Mesenchymal stem cell (in vitro differentiated cells and primary cell): ENCODE results near the gene RBL2.

ENCODE experiments used
- DNase-seq: peaks from one replicate; pipeline ENCODE4 v3.0.0-alpha.2; 2013
- H2AFZ ChIP-seq: one replicate; pipeline ENCODE4 v1.6.1; 2013; ENCODE audit warnings: low read depth, mild to moderate bottlenecking, control low read depth, inconsistent platforms, low read length, moderate library complexity
- H2AK5ac ChIP-seq: 2 replicates; pipeline ENCODE4 v1.6.1; 2013; ENCODE audit warnings: low read length, moderate library complexity, mild to moderate bottlenecking, inconsistent platforms; ENCODE audit not compliant: severe bottlenecking
- H2BK120ac ChIP-seq: one replicate; pipeline ENCODE4 v1.6.1; 2013; ENCODE audit warnings: low read depth, mild to moderate bottlenecking, inconsistent platforms, low read length, moderate library complexity
- H2BK12ac ChIP-seq, 2 experiments: one replicate each; pipeline ENCODE4 v1.6.1; 2013; ENCODE audit warnings: inconsistent platforms in 2 of 2, low read length in 2 of 2, mild to moderate bottlenecking in 2 of 2, moderate library complexity in 2 of 2, control low read depth in 1 of 2
- H2BK15ac ChIP-seq: one replicate; pipeline ENCODE4 v1.6.1; 2013; ENCODE audit warnings: mild to moderate bottlenecking, low read depth, inconsistent platforms; ENCODE audit not compliant: poor library complexity, severe bottlenecking
- H2BK5ac ChIP-seq: 2 replicates; pipeline ENCODE4 v1.6.1; 2013; ENCODE audit warnings: low read depth, mild to moderate bottlenecking, low read length, control low read depth, inconsistent platforms; ENCODE audit not compliant: poor library complexity, severe bottlenecking
- H3K14ac ChIP-seq, 2 experiments: one replicate each; pipeline ENCODE4 v1.6.1; 2013; ENCODE audit warnings: inconsistent platforms in 2 of 2, low read length in 2 of 2, control low read depth in 1 of 2, mild to moderate bottlenecking in 1 of 2, moderate library complexity in 1 of 2
- H3K18ac ChIP-seq, 2 experiments: one replicate each; pipeline ENCODE4 v1.6.1; 2013; ENCODE audit warnings: inconsistent platforms in 2 of 2, low read length in 2 of 2, control low read depth in 1 of 2, low read depth in 1 of 2, mild to moderate bottlenecking in 1 of 2
- H3K23ac ChIP-seq, 2 experiments: one replicate each; pipeline ENCODE4 v1.6.1; 2013; ENCODE audit warnings: inconsistent platforms in 2 of 2, low read length in 2 of 2, mild to moderate bottlenecking in 2 of 2, moderate library complexity in 2 of 2, control low read depth in 1 of 2
- H3K27ac ChIP-seq: 2 replicates; pipeline ENCODE4 v1.5.1; 2013; ENCODE audit warnings: mild to moderate bottlenecking, moderate library complexity, low read length, control low read depth, inconsistent platforms; ENCODE audit not compliant: poor library complexity, severe bottlenecking
- H3K27me3 ChIP-seq, 2 experiments: 2 replicates each; pipeline versions ENCODE4 v1.6.1 to v1.7.0; 2013; ENCODE audit warnings: low read length in 2 of 2, mild to moderate bottlenecking in 2 of 2, moderate library complexity in 2 of 2, control low read depth in 1 of 2, inconsistent platforms in 1 of 2; ENCODE audit not compliant: control insufficient read depth in 1 of 2, insufficient read depth in 1 of 2
- H3K36me3 ChIP-seq, 2 experiments: 2 replicates each; pipeline versions ENCODE4 v1.6.1 to v1.7.0; 2013; ENCODE audit warnings: low read length in 2 of 2, control low read depth in 1 of 2, inconsistent platforms in 1 of 2, low read depth in 1 of 2, mild to moderate bottlenecking in 1 of 2; ENCODE audit not compliant: insufficient read depth in 2 of 2, control insufficient read depth in 1 of 2
- H3K4ac ChIP-seq, 2 experiments: one replicate each; pipeline ENCODE4 v1.6.1; 2013; ENCODE audit warnings: inconsistent platforms in 2 of 2, low read length in 2 of 2, mild to moderate bottlenecking in 2 of 2, moderate library complexity in 2 of 2, control low read depth in 1 of 2, low read depth in 1 of 2
- H3K4me1 ChIP-seq: 2 replicates; pipeline ENCODE4 v1.6.1; 2013; ENCODE audit warnings: low read depth, low read length, control low read depth; ENCODE audit not compliant: control insufficient read depth, insufficient read depth
- H3K4me2 ChIP-seq: 2 replicates; pipeline ENCODE4 v1.6.1; 2013; ENCODE audit warnings: low read length, mild to moderate bottlenecking, inconsistent platforms; ENCODE audit not compliant: poor library complexity, severe bottlenecking
- H3K4me3 ChIP-seq, 2 experiments: 2 replicates each; pipeline versions ENCODE4 v1.5.1 to v1.7.0; 2013; ENCODE audit warnings: low read length in 2 of 2, mild to moderate bottlenecking in 2 of 2, control low read depth in 1 of 2, low read depth in 1 of 2; ENCODE audit not compliant: insufficient read depth in 1 of 2
- H3K79me1 ChIP-seq: replicated peaks from 2 replicates; pipeline ENCODE4 v1.6.1; 2013; ENCODE audit warnings: mild to moderate bottlenecking, control low read depth, low read length, inconsistent platforms; ENCODE audit not compliant: poor library complexity, severe bottlenecking
- H3K9ac ChIP-seq: 2 replicates; pipeline ENCODE4 v1.7.0; 2013; ENCODE audit warnings: mild to moderate bottlenecking, low read length, moderate library complexity
- H3K9me3 ChIP-seq: 2 replicates; pipeline ENCODE4 v1.7.0; 2013; ENCODE audit warnings: mild to moderate bottlenecking, low read length; ENCODE audit not compliant: control insufficient read depth
- H4K8ac ChIP-seq: one replicate; pipeline ENCODE4 v1.6.1; 2013; ENCODE audit warnings: inconsistent platforms, mild to moderate bottlenecking, low read length, moderate library complexity
- H4K91ac ChIP-seq: one replicate; pipeline ENCODE4 v1.6.1; 2013; ENCODE audit warnings: mild to moderate bottlenecking, low read length, inconsistent platforms
- WGBS: methylation state at CpG from one replicate; pipeline ENCODE4 v1.1.7; 2013; ENCODE audit warnings: mixed read lengths; 5-methylcytosine and 5-hydroxymethylcytosine counted together

Gene RBL2

DNA sequence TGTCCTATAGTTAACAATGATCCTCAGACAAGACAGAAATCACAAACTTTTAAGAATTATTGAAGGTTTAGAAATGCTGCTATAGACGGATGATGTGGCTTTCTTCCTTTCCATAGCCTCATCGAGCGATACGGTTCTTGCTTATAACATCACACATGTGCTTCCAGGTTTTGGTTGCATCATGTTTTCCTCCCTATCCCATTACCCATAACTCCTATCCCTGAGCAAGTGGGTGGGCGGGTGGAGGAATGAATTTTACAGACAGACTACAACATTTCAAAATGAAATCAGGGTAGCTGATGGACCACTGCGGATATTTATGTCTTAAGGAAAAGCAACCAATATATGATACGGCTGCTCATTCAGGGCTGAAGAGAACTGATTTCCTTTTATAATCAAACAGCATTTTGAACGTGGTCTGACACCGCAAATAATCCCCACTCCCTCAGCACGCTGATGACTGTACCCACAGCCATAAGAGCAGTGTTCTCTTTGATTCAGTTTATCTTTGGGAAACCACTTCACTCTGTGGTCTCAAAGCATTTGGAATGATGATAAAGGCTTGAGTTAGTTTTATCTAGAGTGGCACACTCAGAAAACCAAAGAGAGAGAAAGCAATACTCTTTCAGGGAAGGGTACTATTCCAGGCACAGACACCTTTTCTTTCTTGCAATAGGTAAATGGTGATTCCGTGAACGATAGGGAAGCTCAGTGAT, 73.4 kb downstream of the RBL2 start:
- Histone ChIP-seq H4K8ac (no peak overlapping the region), H2AFZ (no peak overlapping the region), H2BK5ac (no peak overlapping the region), H3K9ac (peak overlapping the region; percentile 63), H4K91ac (no peak overlapping the region), H2BK12ac (no peak overlapping the region), H2BK15ac (no peak overlapping the region), H2AK5ac (no peak overlapping the region), H3K79me1 (peaks cover 2% of the 10 kb centered on the region), H3K36me3 (no peaks in the 10 kb centered on the region), H3K4me3 (no peak overlapping the region), H3K4me1 (peaks cover 9% of the 10 kb centered on the region), H3K27ac (no peak overlapping the region), H3K23ac (no peak overlapping the region), H3K4ac (no peak overlapping the region), H3K9me3 (no peaks in the 10 kb centered on the region), H2BK120ac (no peak overlapping the region), H3K27me3 (no peaks in the 10 kb centered on the region), H3K4me2 (no peak overlapping the region), H3K18ac (no peak overlapping the region), H3K14ac (no peak overlapping the region)
- WGBS = 89% methylated on average over 7 of the region's 12 CpGs
- no peak for DNase-seq

DNA sequence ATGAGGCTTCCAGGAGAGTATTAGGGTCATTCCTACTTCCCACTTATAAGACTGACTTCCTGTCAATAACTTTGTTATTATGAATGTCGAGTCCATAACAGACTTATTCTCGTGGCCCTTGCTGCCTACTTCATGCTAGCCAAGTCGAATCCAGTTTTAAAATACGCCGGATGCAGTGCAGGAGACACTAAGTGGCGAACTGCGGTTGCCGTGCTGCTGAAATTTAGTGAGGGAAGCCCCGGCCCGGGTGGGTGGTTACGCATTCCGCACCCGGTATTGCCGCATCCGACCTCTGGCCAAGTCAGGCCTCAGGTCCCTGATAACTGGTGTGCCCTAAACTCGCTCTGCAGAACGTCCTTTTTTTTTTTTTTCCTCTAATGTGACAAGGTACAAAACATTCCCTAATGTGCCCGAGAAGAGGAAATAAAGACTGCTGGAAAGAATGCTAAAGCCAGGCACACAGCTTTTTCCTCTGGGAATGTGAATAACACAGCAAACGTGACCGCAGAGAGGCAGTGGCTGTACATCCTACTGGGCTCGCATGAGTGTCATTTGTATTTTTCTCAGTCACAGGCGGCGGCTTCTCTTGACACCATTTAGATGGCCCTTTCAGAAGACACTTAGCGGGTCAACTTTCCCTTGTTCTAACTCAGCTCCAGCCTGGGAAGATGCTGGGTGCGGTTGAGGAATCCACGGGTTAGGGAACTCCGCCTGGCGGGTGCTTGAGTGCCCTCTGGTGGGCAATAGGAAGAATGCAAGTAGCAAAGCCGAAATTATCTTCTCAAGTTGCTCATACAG, 75.8 kb downstream of the RBL2 start:
- no peak overlapping the region for H3K27ac ChIP-seq
- H2BK12ac ChIP-seq = peak overlapping the region in 1 of 2 experiments; percentile 21
- no peak overlapping the region for H3K14ac ChIP-seq
- H2BK120ac ChIP-seq = no peak overlapping the region
- peak overlapping the region; percentile 62 for H3K4me2 ChIP-seq
- no peak overlapping the region for H3K4ac ChIP-seq
- H3K23ac ChIP-seq = no peak overlapping the region
- H4K91ac ChIP-seq = no peak overlapping the region
- no peak overlapping the region for H2BK5ac ChIP-seq
- H4K8ac ChIP-seq = peak overlapping the region; percentile 78
- 65% methylated on average over 27 of the region's 29 CpGs for WGBS
- no peaks in the 10 kb centered on the region for H3K36me3 ChIP-seq
- H3K79me1 ChIP-seq = no peaks in the 10 kb centered on the region
- H3K27me3 ChIP-seq = no peaks in the 10 kb centered on the region
- H3K4me1 ChIP-seq = peaks cover 3% of the 10 kb centered on the region
- H3K4me3 ChIP-seq = peak overlapping the region in 1 of 2 experiments; percentile 28
- H2AFZ ChIP-seq = peak overlapping the region; percentile 54
- H3K18ac ChIP-seq = peak overlapping the region in 1 of 2 experiments; percentile 53
- H2AK5ac ChIP-seq = no peak overlapping the region
- H3K9me3 ChIP-seq = no peaks in the 10 kb centered on the region
- peak overlapping the region; percentile 60 for H3K9ac ChIP-seq
- peak; percentile 64 for DNase-seq
- peak overlapping the region; percentile 74 for H2BK15ac ChIP-seq

DNA sequence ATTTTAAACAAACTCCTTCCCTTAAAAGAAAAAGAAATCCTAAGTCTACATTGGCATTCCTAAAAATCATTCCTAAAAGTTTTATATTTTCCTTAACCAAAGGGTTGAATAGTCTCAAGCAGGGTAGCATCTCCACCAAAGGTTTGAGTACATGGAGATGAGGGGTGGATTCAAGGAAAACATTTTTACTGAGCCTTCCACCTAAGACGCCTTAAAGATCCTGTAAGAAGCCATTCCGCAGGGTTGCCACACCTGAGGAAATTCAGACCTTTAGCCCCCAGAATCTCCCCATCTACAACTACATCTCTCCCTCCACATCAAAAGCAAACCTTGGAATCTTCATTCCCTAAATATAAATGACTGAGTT, 76.4 kb downstream of the RBL2 start:
- Histone ChIP-seq H2BK120ac (no peak overlapping the region), H3K4me2 (no peak overlapping the region), H3K18ac (no peak overlapping the region), H3K4me3 (no peak overlapping the region), H3K27me3 (no peaks in the 10 kb centered on the region), H4K8ac (no peak overlapping the region), H3K14ac (no peak overlapping the region), H2AK5ac (no peak overlapping the region), H3K79me1 (no peaks in the 10 kb centered on the region), H4K91ac (no peak overlapping the region), H3K23ac (no peak overlapping the region), H3K36me3 (no peaks in the 10 kb centered on the region), H2BK12ac (no peak overlapping the region), H3K4ac (no peak overlapping the region), H3K9me3 (no peaks in the 10 kb centered on the region), H3K27ac (no peak overlapping the region), H2AFZ (no peak overlapping the region), H3K9ac (peak overlapping the region; percentile 43), H3K4me1 (peaks cover 3% of the 10 kb centered on the region), H2BK15ac (no peak overlapping the region), H2BK5ac (no peak overlapping the region)
- 67% methylated on average over 2 of the region's 2 CpGs for WGBS
- no peak for DNase-seq

DNA sequence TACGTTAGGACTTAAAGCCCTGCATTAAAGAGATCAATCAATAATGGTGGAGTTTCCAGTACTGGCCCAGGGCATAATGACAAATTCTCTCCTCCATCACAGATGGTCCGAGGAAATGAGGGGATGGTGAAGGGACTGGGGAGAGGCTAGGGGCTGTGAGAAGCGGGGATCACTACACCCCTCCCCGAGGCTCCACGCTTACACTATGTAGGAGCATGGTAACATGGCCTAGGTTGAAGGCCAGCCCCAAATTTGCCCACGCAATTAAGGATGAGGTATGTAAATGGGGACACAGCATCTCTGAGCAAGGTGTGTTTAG, 76.8 kb downstream of the RBL2 start:
- Histone ChIP-seq H3K4me2 (no peak overlapping the region), H3K36me3 (no peaks in the 10 kb centered on the region), H2AK5ac (no peak overlapping the region), H3K27ac (no peak overlapping the region), H2BK12ac (no peak overlapping the region), H3K27me3 (no peaks in the 10 kb centered on the region), H3K4me1 (peaks cover 3% of the 10 kb centered on the region), H3K79me1 (no peaks in the 10 kb centered on the region), H2AFZ (no peak overlapping the region), H2BK15ac (no peak overlapping the region), H2BK120ac (no peak overlapping the region), H3K18ac (no peak overlapping the region), H3K4me3 (no peak overlapping the region), H3K14ac (no peak overlapping the region), H4K8ac (no peak overlapping the region), H4K91ac (no peak overlapping the region), H2BK5ac (no peak overlapping the region), H3K4ac (no peak overlapping the region), H3K23ac (no peak overlapping the region), H3K9ac (peak overlapping the region; percentile 43), H3K9me3 (no peaks in the 10 kb centered on the region)
- no peak for DNase-seq
- 90% methylated on average over 6 of the region's 6 CpGs for WGBS
